ENCODE results near the gene PODXL.

GRCh38 chr7:131550846-131551245 is 5.6 kb downstream of the PODXL start:
- no peak for TF ChIP-seq CTCF (conservative IDR thresholded peaks at IDR 0.05 in 1 of 2, IDR thresholded peaks at IDR 0.05 in 1 of 2; ENCODE audit: extremely low read depth in 1 of 2, insufficient read depth in 1 of 2, low read depth in 1 of 2, low read length in 2 of 2)
- TF ChIP-seq EZH2 (IDR thresholded peaks at IDR 0.05; ENCODE audit: borderline replicate concordance, low read length): no peak

All from mammary epithelial cell (primary cell).